Activated CD8-positive, alpha-beta T cell treated with anti-CD3 and anti-CD28 coated beads, Interleukin-2, amount 10 ng/mL, durations not matched to agents 7 days and 5 days (primary cell): ENCODE results near the gene SH2D2A. TPM values are rescaled to one million over a fixed set of nuclear protein-coding genes. Genes with fewer than 3 reads are reported as not detected.

Experiments used
- ATAC-seq: fragments of 150-1000 bp; cut with Tn5 transposase; one replicate; pipeline ENCODE4 v1.10.0; 2021; ENCODE audit warnings: moderate library complexity
- CTCF ChIA-PET: fragments of 350-600 bp; sonication (Branson Sonifier 250); formaldehyde crosslinking; loops from one replicate; lab custom pipeline; 2021; ENCODE audit warnings: antibody characterized with exemption; lab: Charles Lee
- POLR2A ChIA-PET: fragments of 350-600 bp; sonication (Branson Sonifier 250); formaldehyde crosslinking; loops from one replicate; lab custom pipeline; 2021; ENCODE audit warnings: antibody characterized with exemption; lab: Charles Lee
- DNase-seq: peaks from one replicate; pipeline ENCODE4 v3.0.0-alpha.2; 2020
- H3K27ac Mint-ChIP-seq: one replicate; pipeline ENCODE4 v1.8.0; 2021; ENCODE audit warnings: mild to moderate bottlenecking, mixed read lengths
- H3K27me3 Mint-ChIP-seq: one replicate; pipeline ENCODE4 v1.8.0; 2021; ENCODE audit warnings: low read depth, mixed read lengths
- H3K36me3 Mint-ChIP-seq: one replicate; pipeline ENCODE4 v1.8.0; 2021; ENCODE audit warnings: low read depth, mixed read lengths
- H3K4me1 Mint-ChIP-seq: one replicate; pipeline ENCODE4 v1.8.0; 2021; ENCODE audit warnings: low read depth, mixed read lengths
- H3K4me3 Mint-ChIP-seq: one replicate; pipeline ENCODE4 v1.8.0; 2021; ENCODE audit warnings: mild to moderate bottlenecking, mixed read lengths
- H3K9me3 Mint-ChIP-seq: one replicate; pipeline ENCODE4 v1.8.0; 2022; ENCODE audit warnings: mixed read lengths; ENCODE audit not compliant: insufficient read depth
- total RNA-seq, 2 experiments: library from RNA; stranded (reverse); gene quantifications; one replicate each; pipeline ENCODE4 v1.2.3, GENCODE V29; 2021

SH2D2A gene
- total RNA-seq, 2 experiments from 2014 or later = 84.0 to 86.7 TPM

GRCh38 chr1:156840898-156841279 lies 24.2 kb upstream of the SH2D2A start:
- ChIA-PET CTCF (interaction anchor here (1.1 to 10.1 kb wide), 4 partner anchors 8 to 115 kb away, joined by 4 to 313 read pairs (median 4); partner anchors contain the start of genes INSRR and NTRK1), POLR2A (interaction anchor here (1.5 kb wide), 1 partner anchor 32 kb away, joined by 6 read pairs; no protein-coding TSS in a partner anchor)
- DNase-seq (no peak), ATAC-seq (no peak)
- peaks cover 44% of the 10 kb centered on the region for H3K4me1 Mint-ChIP-seq
- no peaks in the 10 kb centered on the region for H3K9me3 Mint-ChIP-seq
- no peak overlapping the region for H3K4me3 Mint-ChIP-seq
- peaks cover 2% of the 10 kb centered on the region for H3K36me3 Mint-ChIP-seq
- H3K27me3 Mint-ChIP-seq = peaks cover 32% of the 10 kb centered on the region
- no peak overlapping the region for H3K27ac Mint-ChIP-seq

DNA sequence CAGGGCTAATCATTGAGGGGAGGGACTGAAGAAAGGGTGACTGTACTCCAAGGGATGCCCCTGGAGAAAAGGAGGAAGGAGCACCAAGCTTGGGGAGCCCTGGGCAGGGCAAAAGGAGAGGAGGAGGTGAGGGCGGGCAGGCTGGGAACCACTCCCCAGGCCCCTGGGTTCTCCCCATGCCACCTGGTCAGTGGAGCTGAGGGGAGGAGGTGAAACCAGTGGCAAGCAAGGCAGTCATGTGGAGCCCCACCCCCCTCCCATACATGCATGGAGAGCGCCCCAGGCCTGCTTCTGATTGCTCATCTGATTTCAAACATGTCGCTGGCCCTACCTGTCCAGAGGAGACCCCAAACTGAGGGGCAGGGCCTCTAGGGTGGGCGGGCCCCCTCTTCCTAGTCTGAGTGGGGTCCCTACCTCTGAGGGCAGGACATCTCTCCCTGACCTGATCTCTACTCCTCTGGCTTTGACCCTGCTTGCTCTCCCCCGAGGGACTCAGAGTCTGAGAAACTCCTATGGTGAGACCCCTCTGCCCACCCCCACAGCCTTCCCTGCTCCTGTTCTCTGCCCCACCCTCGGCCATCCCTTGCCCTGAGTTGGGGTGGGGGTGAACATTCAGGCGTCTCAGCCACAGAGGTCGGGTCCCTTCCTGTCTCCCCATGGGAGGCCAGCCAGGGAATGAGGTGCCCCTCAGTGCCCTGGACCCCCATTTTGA lies 23.7 kb upstream of the SH2D2A start:
- H3K36me3 Mint-ChIP-seq = peaks cover 2% of the 10 kb centered on the region
- no peak overlapping the region for H3K4me3 Mint-ChIP-seq
- no peaks in the 10 kb centered on the region for H3K9me3 Mint-ChIP-seq
- peaks cover 28% of the 10 kb centered on the region for H3K27me3 Mint-ChIP-seq
- H3K4me1 Mint-ChIP-seq = peaks cover 46% of the 10 kb centered on the region
- DNase-seq (no peak), ATAC-seq (no peak)
- H3K27ac Mint-ChIP-seq = peak overlapping the region; percentile 41
- CTCF ChIA-PET = interaction anchor here (1.8 to 10.1 kb wide), 2 partner anchors 17 to 114 kb away, joined by 5 to 313 read pairs; partner anchors contain the start of genes INSRR and NTRK1
- POLR2A ChIA-PET = interaction anchor here (1.5 kb wide), 1 partner anchor 32 kb away, joined by 6 read pairs; no protein-coding TSS in a partner anchor

- POLR2A ChIA-PET = interaction anchor here (3.7 kb wide), 1 partner anchor 20 kb away, joined by 14 read pairs; the partner anchor contains the start of gene NTRK1
- peaks cover 46% of the 10 kb centered on the region for H3K4me1 Mint-ChIP-seq
- no peak for ATAC-seq
- no peaks in the 10 kb centered on the region for H3K9me3 Mint-ChIP-seq
- no peak overlapping the region for H3K4me3 Mint-ChIP-seq
- no peak overlapping the region for H3K27ac Mint-ChIP-seq
- no peak for DNase-seq
- CTCF ChIA-PET = interaction anchor here (0.9 to 10.1 kb wide), 23 partner anchors 9 to 299 kb away, joined by 3 to 313 read pairs (median 7); partner anchors contain the start of genes INSRR, MRPL24, NTRK1 and PEAR1
- peaks cover 22% of the 10 kb centered on the region for H3K27me3 Mint-ChIP-seq
- peaks cover 2% of the 10 kb centered on the region for H3K36me3 Mint-ChIP-seq
These were observed 22.9 kb upstream of the SH2D2A start for GRCh38 chr1:156839426-156840109.

DNA sequence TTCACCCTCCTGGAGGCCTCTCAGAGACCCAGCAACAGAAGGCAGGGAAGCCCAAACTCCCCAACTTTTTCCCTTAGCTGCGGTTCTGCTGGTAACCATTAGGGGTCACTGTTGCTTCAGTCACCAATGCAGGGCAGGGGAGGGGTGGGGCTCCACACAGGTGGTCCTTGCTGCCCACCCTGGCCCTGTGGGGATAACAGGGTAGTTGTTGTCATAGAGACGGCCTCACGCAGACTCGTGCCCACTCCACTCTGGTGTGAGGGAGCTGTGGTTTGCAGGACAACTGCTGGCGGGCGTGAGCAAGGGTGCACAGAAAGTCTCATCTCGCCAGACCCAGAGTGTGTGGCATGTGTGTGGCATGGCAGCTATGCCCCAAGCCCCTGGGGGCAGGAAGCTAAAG lies 22.3 kb upstream of the SH2D2A start:
- Mint-ChIP-seq H3K4me3 (no peak overlapping the region), H3K4me1 (peaks cover 48% of the 10 kb centered on the region), H3K27ac (no peak overlapping the region), H3K9me3 (no peaks in the 10 kb centered on the region), H3K27me3 (peaks cover 17% of the 10 kb centered on the region), H3K36me3 (peaks cover under 1% of the 10 kb centered on the region)
- ATAC-seq (peak; percentile 66), DNase-seq (peak; percentile 67)
- ChIA-PET CTCF (interaction anchor here (0.8 to 10.1 kb wide), 31 partner anchors 9 to 300 kb away, joined by 3 to 313 read pairs (median 5); partner anchors contain the start of genes INSRR, MRPL24, NTRK1 and PEAR1), POLR2A (interaction anchor here (0.8 to 3.7 kb wide), 3 partner anchors 10 to 51 kb away, joined by 3 to 14 read pairs (median 8); partner anchors contain the start of gene NTRK1)

DNA sequence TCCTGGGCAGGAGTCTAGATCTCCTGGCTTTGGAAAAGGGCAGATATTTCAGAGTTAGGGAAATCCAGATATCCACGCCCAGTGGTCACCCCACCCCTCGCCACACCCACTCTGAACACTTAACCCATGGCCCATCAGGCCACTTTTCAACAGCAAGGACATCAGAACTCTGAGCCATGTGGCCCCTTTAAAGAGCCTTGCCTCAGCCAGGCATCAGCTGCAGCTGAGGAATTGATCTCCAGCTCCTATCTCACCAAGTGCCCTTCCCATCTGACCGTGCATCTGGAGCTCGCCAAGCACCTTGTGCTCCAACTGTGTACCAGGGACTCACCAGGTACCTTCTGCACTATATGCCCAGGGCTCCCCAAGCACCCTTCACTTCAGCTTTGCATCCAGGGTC lies 20.2 kb upstream of the SH2D2A start:
- no peak overlapping the region for H3K4me3 Mint-ChIP-seq
- ATAC-seq (no peak), DNase-seq (no peak)
- ChIA-PET CTCF (interaction anchor here (1.2 to 10.1 kb wide), 11 partner anchors 12 to 146 kb away, joined by 3 to 313 read pairs (median 38); partner anchors contain the start of genes INSRR, NTRK1, PEAR1 and SH2D2A), POLR2A (interaction anchor here (0.7 to 3.7 kb wide), 6 partner anchors 20 to 109 kb away, joined by 3 to 14 read pairs (median 8); partner anchors contain the start of genes ISG20L2, METTL25B, NTRK1 and SH2D2A)
- H3K9me3 Mint-ChIP-seq = no peaks in the 10 kb centered on the region
- no peak overlapping the region for H3K27ac Mint-ChIP-seq
- H3K4me1 Mint-ChIP-seq = peaks cover 55% of the 10 kb centered on the region
- peaks cover 9% of the 10 kb centered on the region for H3K27me3 Mint-ChIP-seq
- H3K36me3 Mint-ChIP-seq = no peaks in the 10 kb centered on the region

DNA sequence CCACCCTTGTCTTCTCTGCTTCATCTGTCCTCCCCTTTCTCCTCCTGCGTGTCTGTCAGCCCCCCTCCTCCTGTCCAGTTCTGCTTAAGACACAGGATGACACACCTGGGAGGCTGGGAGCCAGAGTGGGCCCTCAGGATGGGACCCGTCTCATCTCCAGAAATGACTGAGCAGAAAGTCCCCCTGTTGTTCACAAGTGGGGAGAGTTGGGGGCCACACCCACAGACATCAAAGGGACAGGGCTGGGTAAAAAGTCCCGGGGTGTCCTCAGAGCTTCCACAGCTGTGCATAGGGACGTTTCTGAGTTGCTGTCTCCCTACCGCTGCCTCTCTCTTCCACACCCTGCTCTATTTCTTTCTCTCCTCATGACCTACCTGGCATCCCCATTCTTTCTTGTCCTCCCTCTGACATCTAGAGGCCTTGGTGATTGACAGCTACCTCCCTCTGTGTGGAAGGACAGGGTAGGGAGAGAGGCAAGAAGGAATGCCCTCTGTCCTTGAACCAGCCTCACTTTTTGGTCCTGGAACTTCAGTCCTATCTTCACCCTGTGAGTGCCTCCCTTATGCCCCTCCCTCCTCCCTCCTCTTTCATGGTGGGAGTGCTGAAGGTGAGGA lies 19.5 kb upstream of the SH2D2A start:
- DNase-seq (peak; percentile 45), ATAC-seq (no peak)
- Mint-ChIP-seq H3K36me3 (no peaks in the 10 kb centered on the region), H3K27me3 (peaks cover 13% of the 10 kb centered on the region), H3K4me1 (peaks cover 55% of the 10 kb centered on the region), H3K9me3 (no peaks in the 10 kb centered on the region), H3K4me3 (no peak overlapping the region), H3K27ac (peak overlapping the region; percentile 6)
- POLR2A ChIA-PET = interaction anchor here (0.6 to 3.7 kb wide), 7 partner anchors 20 to 108 kb away, joined by 3 to 14 read pairs (median 8); partner anchors contain the start of genes ISG20L2, METTL25B, NTRK1 and SH2D2A
- CTCF ChIA-PET = interaction anchor here (0.7 to 10.1 kb wide), 13 partner anchors 13 to 146 kb away, joined by 3 to 313 read pairs (median 13); partner anchors contain the start of genes INSRR, NTRK1, PEAR1 and SH2D2A

GRCh38 chr1:156834322-156834721 lies 17.7 kb upstream of the SH2D2A start:
- Mint-ChIP-seq H3K27me3 (peaks cover 12% of the 10 kb centered on the region), H3K4me1 (peaks cover 50% of the 10 kb centered on the region), H3K36me3 (no peaks in the 10 kb centered on the region), H3K27ac (no peak overlapping the region), H3K4me3 (no peak overlapping the region), H3K9me3 (no peaks in the 10 kb centered on the region)
- ATAC-seq (no peak), DNase-seq (no peak)
- POLR2A ChIA-PET = interaction anchor here (0.7 to 1.2 kb wide), 2 partner anchors 17 to 26 kb away, joined by 3 to 4 read pairs; no protein-coding TSS in a partner anchor
- CTCF ChIA-PET = interaction anchor here (0.7 to 10.1 kb wide), 10 partner anchors 10 to 108 kb away, joined by 3 to 313 read pairs (median 8); partner anchors contain the start of genes INSRR, NTRK1 and SH2D2A

DNA sequence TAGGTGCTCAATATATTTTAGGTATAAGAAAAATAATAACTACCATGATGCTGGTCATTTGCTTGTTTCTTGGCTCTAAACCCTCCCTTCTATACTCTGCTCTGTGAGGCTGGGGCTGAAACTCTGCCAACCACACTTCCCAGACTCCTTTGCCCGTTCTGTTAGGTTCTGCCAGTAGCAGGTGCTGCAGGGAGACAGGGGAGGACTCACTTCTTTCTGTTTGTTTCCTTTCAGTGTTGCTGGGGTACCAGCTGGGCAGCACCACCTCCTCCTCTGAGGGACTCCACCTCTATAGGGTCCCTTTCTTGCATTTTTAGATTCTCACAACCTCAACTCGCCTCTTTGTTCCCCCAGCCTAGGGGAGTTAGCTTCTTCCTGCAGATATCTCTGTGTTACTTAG lies 17.0 kb upstream of the SH2D2A start:
- DNase-seq (peak; percentile 50), ATAC-seq (peak; percentile 81)
- Mint-ChIP-seq H3K27me3 (peaks cover 12% of the 10 kb centered on the region), H3K4me1 (peaks cover 46% of the 10 kb centered on the region), H3K9me3 (no peaks in the 10 kb centered on the region), H3K36me3 (no peaks in the 10 kb centered on the region), H3K27ac (no peak overlapping the region), H3K4me3 (no peak overlapping the region)
- ChIA-PET CTCF (interaction anchor here (0.7 to 10.1 kb wide), 10 partner anchors 8 to 108 kb away, joined by 3 to 313 read pairs (median 6); partner anchors contain the start of genes INSRR, NTRK1 and SH2D2A), POLR2A (interaction anchor here (0.8 to 1.2 kb wide), 2 partner anchors 17 to 25 kb away, joined by 3 to 4 read pairs; no protein-coding TSS in a partner anchor)

GRCh38 chr1:156832434-156832833 lies 15.8 kb upstream of the SH2D2A start:
- Mint-ChIP-seq H3K4me1 (peaks cover 41% of the 10 kb centered on the region), H3K27ac (no peak overlapping the region), H3K27me3 (peaks cover 12% of the 10 kb centered on the region), H3K4me3 (no peak overlapping the region), H3K36me3 (no peaks in the 10 kb centered on the region), H3K9me3 (no peaks in the 10 kb centered on the region)
- DNase-seq = no peak
- ChIA-PET CTCF (interaction anchor here (1.3 to 10.1 kb wide), 6 partner anchors 9 to 106 kb away, joined by 4 to 313 read pairs (median 10); partner anchors contain the start of genes INSRR, NTRK1 and SH2D2A), POLR2A (no interaction called here)
- ATAC-seq = no peak

- Mint-ChIP-seq H3K36me3 (no peaks in the 10 kb centered on the region), H3K27ac (no peak overlapping the region), H3K4me3 (no peak overlapping the region), H3K27me3 (peaks cover 12% of the 10 kb centered on the region), H3K4me1 (peaks cover 4% of the 10 kb centered on the region), H3K9me3 (no peaks in the 10 kb centered on the region)
- ATAC-seq = no peak
- ChIA-PET POLR2A (interaction anchor here (1.2 kb wide), 1 partner anchor 12 kb away, joined by 3 read pairs; the partner anchor contains the start of gene SH2D2A), CTCF (interaction anchor here (0.6 to 2.0 kb wide), 4 partner anchors 10 to 38 kb away, joined by 3 to 12 read pairs (median 3); no protein-coding TSS in a partner anchor)
- no peak for DNase-seq
These were observed 11.9 kb upstream of the SH2D2A start for GRCh38 chr1:156828400-156829124.
